ENCODE data around the gene DBNL. TPM values are rescaled to one million over a fixed set of nuclear protein-coding genes. Genes with fewer than 3 reads are reported as not detected.

The DBNL gene
- total RNA-seq, 2 donors from 2014 or later = 118 to 120 TPM

DNA sequence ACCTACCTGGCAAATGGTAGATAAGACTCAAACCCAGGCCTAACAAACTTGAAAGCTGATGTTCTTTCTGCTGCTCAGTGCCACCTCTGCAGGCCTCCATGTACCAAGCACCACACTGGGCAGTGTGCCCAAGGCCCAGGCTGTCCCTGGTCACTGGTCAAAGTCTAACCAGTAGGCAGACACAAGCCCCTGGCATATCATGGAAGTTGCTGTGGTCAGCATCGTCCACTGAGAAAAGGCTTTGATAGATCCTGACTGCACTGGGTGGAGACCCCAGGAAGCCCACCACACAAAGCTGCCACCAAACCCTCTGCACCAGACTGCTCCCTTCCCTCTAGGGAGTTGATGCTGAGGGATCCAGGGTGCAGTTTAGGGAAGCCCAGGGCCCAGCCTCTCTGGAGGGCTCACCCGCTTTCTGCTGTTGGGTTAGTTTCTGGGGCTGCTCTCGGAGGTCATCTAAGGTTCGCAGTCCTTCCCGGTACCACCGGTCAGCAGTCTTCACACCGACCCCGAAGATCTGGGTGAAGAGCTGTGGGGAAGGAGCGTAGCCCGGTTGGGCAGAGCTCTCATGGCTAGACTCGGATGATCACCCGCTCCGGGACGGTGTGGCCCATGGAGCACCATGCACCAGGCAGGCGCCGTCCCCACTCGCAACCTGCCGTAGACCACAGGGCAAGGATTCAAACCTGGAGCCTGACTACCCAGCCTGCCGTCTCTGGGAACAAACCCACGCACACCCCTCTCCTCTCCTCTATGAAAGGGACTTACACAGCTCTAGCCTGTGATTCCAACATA, 31.8 kb downstream of the DBNL start:
- Histone ChIP-seq H3K27ac (no peak overlapping the region), H3K4me1 (replicated peaks) (peaks cover 9% of the 10 kb centered on the region), H3K27me3 (replicated peaks; ENCODE audit: insufficient read depth) (no peaks in the 10 kb centered on the region), H3K4me3 (no peak overlapping the region), H3K9me3 (no peaks in the 10 kb centered on the region), H3K36me3 (peaks cover 0 to 39% of the 10 kb centered on the region in 2 donors)
- 91% methylated on average over 20 of the region's 20 CpGs for WGBS
- intact Hi-C loops (cut with DNase I) = loop anchor here (10.0 kb wide), 1 partner anchor 119 kb away; no protein-coding TSS in a partner anchor
- TF ChIP-seq POLR2AphosphoS5 (IDR thresholded peaks at IDR 0.05) (no peak), POLR2A (IDR thresholded peaks at IDR 0.05) (no peak)
- TF ChIP-seq, protein P1, sequence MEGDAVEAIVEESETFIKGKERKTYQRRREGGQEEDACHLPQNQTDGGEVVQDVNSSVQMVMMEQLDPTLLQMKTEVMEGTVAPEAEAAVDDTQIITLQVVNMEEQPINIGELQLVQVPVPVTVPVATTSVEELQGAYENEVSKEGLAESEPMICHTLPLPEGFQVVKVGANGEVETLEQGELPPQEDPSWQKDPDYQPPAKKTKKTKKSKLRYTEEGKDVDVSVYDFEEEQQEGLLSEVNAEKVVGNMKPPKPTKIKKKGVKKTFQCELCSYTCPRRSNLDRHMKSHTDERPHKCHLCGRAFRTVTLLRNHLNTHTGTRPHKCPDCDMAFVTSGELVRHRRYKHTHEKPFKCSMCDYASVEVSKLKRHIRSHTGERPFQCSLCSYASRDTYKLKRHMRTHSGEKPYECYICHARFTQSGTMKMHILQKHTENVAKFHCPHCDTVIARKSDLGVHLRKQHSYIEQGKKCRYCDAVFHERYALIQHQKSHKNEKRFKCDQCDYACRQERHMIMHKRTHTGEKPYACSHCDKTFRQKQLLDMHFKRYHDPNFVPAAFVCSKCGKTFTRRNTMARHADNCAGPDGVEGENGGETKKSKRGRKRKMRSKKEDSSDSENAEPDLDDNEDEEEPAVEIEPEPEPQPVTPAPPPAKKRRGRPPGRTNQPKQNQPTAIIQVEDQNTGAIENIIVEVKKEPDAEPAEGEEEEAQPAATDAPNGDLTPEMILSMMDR (IDR thresholded peaks at IDR 0.05) = no peak
- DNase-seq (ENCODE audit: low spot score) = no peak

DNA sequence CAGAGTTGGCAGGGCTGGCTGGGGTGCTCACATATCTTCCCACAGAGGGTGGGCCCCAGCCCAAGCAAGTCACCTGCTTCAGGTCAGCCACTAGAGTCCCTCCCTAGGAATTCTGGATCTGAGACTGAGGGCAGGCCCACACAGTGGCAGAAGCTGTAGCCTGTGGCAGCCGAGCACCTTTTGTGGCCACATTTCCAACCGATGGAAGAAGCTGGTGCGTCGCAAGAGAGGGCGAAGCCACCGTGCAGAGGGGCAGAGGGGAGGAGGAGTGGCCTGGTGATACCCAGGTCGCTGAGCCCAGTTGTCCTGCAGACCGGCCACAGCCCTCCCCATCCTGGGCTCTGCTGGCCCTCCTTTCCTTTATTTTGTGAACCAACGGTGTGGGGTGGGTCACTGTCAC, 32.6 kb downstream of the DBNL start:
- intact Hi-C loops (cut with DNase I) = loop anchor here (10.0 kb wide), 1 partner anchor 118 kb away; no protein-coding TSS in a partner anchor
- WGBS = 90% methylated on average over 9 of the region's 9 CpGs
- Histone ChIP-seq H3K4me1 (replicated peaks) (peaks cover 9% of the 10 kb centered on the region), H3K27me3 (replicated peaks; ENCODE audit: insufficient read depth) (no peaks in the 10 kb centered on the region), H3K9me3 (no peaks in the 10 kb centered on the region), H3K27ac (no peak overlapping the region), H3K36me3 (peaks cover 0 to 39% of the 10 kb centered on the region in 2 donors), H3K4me3 (no peak overlapping the region)
- no peak for TF ChIP-seq POLR2AphosphoS5 (IDR thresholded peaks at IDR 0.05)
- no peak for TF ChIP-seq POLR2A (IDR thresholded peaks at IDR 0.05)
- TF ChIP-seq, protein P1 (IDR thresholded peaks at IDR 0.05) = no peak
- no peak for DNase-seq (ENCODE audit: low spot score)

DNA sequence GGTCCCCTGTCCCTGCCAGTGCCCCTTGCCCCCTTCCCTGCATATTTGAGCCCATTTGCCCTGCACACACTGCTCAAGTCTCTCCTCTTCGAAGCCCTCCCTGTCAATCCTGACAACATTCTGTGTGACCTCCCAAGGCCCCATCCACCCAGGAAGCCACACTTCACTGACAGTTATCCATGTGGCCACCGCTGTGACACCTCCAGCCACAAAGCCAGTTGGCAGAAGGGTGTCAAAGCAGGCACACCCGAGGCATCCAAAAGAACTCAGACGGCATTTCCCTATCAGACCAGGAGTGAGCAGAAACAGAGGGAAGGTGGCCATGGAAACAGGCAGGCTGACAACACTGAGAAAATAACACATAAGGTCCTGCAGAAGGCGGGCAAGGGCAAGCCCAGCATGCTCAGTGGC, 33.2 kb downstream of the DBNL start:
- H3K27ac ChIP-seq = no peak overlapping the region
- intact Hi-C loops (cut with DNase I) = loop anchor here (10.0 kb wide), 1 partner anchor 117 kb away; no protein-coding TSS in a partner anchor
- 90% methylated on average over 5 of the region's 5 CpGs for WGBS
- DNase-seq (ENCODE audit: low spot score) = no peak
- peaks cover 6% of the 10 kb centered on the region for H3K4me1 ChIP-seq (replicated peaks)
- TF ChIP-seq POLR2AphosphoS5 (IDR thresholded peaks at IDR 0.05) (no peak), POLR2A (IDR thresholded peaks at IDR 0.05) (no peak)
- TF ChIP-seq, protein P1 (IDR thresholded peaks at IDR 0.05) = no peak
- no peak overlapping the region for H3K4me3 ChIP-seq
- peaks cover 0 to 39% of the 10 kb centered on the region in 2 donors for H3K36me3 ChIP-seq
- H3K27me3 ChIP-seq (replicated peaks; ENCODE audit: insufficient read depth) = no peaks in the 10 kb centered on the region
- no peaks in the 10 kb centered on the region for H3K9me3 ChIP-seq

DNA sequence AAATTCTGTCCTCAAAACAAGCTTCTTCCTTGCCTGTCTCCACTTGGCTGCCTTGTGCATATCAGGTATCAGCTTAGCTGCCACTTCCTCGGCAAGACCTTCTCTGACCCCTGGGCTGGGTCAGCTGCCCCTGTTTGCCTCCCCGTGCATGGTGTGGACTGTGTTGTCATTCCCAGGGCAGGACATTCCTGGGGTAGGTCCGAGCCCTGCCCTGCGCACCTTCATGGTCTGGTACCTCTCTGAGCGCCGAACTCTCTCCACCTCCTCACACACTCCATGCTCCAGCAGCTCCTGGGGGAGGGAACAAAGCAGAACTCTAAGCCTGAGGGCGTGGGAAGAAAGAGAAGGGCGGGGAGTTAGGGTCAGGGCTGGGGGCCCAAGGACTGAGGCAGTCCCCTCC, 34.0 kb downstream of the DBNL start:
- Histone ChIP-seq H3K27me3 (replicated peaks; ENCODE audit: insufficient read depth) (no peaks in the 10 kb centered on the region), H3K4me3 (no peak overlapping the region), H3K9me3 (no peaks in the 10 kb centered on the region), H3K36me3 (peaks cover 0 to 39% of the 10 kb centered on the region in 2 donors), H3K27ac (no peak overlapping the region), H3K4me1 (replicated peaks) (peaks cover 4% of the 10 kb centered on the region)
- intact Hi-C loops (cut with DNase I) = loop anchor here (10.0 kb wide), 1 partner anchor 116 kb away; no protein-coding TSS in a partner anchor
- no peak for TF ChIP-seq POLR2AphosphoS5 (IDR thresholded peaks at IDR 0.05)
- no peak for DNase-seq (ENCODE audit: low spot score)
- 77% methylated on average over 8 of the region's 8 CpGs for WGBS

DNA sequence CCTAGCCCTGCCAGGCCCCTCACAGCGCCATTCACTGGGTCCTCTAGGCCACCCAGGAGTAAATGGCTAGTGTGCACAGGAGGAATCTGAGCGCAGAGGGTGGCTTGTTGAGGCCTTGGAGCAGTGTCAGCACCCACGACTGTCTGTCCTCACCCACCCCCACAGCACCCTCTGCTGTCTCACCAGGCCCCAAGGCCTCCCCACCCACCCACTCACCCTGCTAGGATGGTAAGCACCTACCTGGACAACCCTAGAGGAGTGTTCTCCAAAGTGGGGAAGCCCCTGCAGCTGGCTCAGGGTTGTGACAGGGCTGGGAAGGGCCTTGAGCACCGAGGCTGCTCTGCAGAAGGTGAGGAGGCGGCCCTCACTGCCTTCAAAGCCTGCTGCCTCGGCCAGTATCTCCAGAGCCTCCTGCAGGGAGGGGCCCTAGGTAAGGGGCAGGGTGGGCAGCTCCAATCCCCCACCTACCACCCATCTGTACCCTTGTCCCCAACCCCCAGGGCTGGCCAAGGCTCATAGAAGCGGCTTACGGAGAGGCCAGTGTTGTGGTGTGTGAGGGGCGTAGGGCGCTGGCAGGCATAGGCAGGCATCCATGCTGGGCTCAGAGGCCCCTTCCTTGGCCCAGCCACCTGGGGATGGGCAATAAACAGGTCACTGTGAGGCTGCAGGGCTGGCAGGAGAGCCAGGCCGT, 35.0 kb downstream of the DBNL start:
- WGBS = 82% methylated on average over 11 of the region's 11 CpGs
- Histone ChIP-seq H3K4me1 (replicated peaks) (no peaks in the 10 kb centered on the region), H3K4me3 (no peak overlapping the region), H3K9me3 (no peaks in the 10 kb centered on the region), H3K36me3 (peaks cover 0 to 39% of the 10 kb centered on the region in 2 donors), H3K27me3 (replicated peaks; ENCODE audit: insufficient read depth) (no peaks in the 10 kb centered on the region), H3K27ac (no peak overlapping the region)
- intact Hi-C loops (cut with DNase I) = loop anchor here (5.0 to 10.0 kb wide), 2 partner anchors 43 to 115 kb away; partner anchors contain the start of gene POLD2
- TF ChIP-seq, protein P1 (IDR thresholded peaks at IDR 0.05) = no peak
- TF ChIP-seq POLR2A (IDR thresholded peaks at IDR 0.05) (no peak), POLR2AphosphoS5 (IDR thresholded peaks at IDR 0.05) (no peak)
- no peak for DNase-seq (ENCODE audit: low spot score)
